GM12878 (cell line): Measurements from ENCODE around the gene ENDOD1. TPM values are rescaled to one million over a fixed set of nuclear protein-coding genes. Genes with fewer than 3 reads are reported as not detected.

Source experiments
- CHD4 ChIP-seq: fragments of 200-600 bp; sonication (generic); IDR thresholded peaks from 2 replicates; pipeline ENCODE4 v1.6.1; 2016; ENCODE audit warnings: mild to moderate bottlenecking
- HDAC2 ChIP-seq: fragments of 200-600 bp; sonication (generic); IDR thresholded peaks from 2 replicates; pipeline ENCODE4 v1.6.1; 2017
- HDGF ChIP-seq: fragments of 450-650 bp; IDR thresholded peaks from 2 replicates; pipeline ENCODE4 v1.6.1; 2016; ENCODE audit warnings: antibody characterized with exemption
- NR2C1 ChIP-seq: fragments of 450-650 bp; IDR thresholded peaks from 2 replicates; pipeline ENCODE4 v1.6.1; 2017; ENCODE audit warnings: antibody characterized with exemption, mild to moderate bottlenecking, moderate library complexity
- NR2C2 ChIP-seq: IDR thresholded peaks from 2 replicates; pipeline ENCODE4 v1.6.1; 2011; ENCODE audit warnings: borderline replicate concordance, low read depth; ENCODE audit not compliant: control insufficient read depth, insufficient read length
- SMAD1 ChIP-seq: fragments of 450-650 bp; IDR thresholded peaks from 2 replicates; pipeline ENCODE4 v1.6.1; 2018; ENCODE audit warnings: mild to moderate bottlenecking, low read depth; ENCODE audit not compliant: partially characterized antibody
- ZZZ3 ChIP-seq: IDR thresholded peaks from 2 replicates; pipeline ENCODE4 v1.6.1; 2011; ENCODE audit warnings: low read depth; ENCODE audit not compliant: control insufficient read depth, insufficient read length
- polyA plus RNA-seq, 11 experiments: library from polyadenylated mRNA; depleted of rRNA in 4 of 11; unstranded in 6 of 11; stranded (reverse) in 5 of 11; fragments of >200 nt; fragmentation: Nextera tagmentation in 4 of 11; fragmentation: Illumina TruSeq in 1 of 11; extraction: Ambion mirVana in 4 of 11; extraction: Trizol in 1 of 11; gene quantifications; 1 replicate in 1 of 11; 2 replicates in 10 of 11; pipeline versions ENCODE4 v1.2.1 to v1.2.3, GENCODE V29; 2011 to 2016; ENCODE audit warnings: inconsistent platforms in 2 of 11, missing spikeins in 2 of 11, low read depth in 1 of 11
- total RNA-seq, 4 experiments: library from RNA; depleted of rRNA in 3 of 4; stranded (reverse); fragments of >200 nt in 3 of 4; fragmentation: Illumina TruSeq in 1 of 4; extraction: Trizol in 1 of 4; gene quantifications; 2 replicates each; pipeline versions ENCODE4 v1.2.1 to v1.2.3, GENCODE V29; 2013 to 2021
- TF ChIP-seq, protein P1 (sequence below): IDR thresholded peaks from 2 replicates; pipeline ENCODE4 v1.6.1; 2011; ENCODE audit warnings: low read depth, mild to moderate bottlenecking, low read length, moderate library complexity, borderline replicate concordance; ENCODE audit errors: extremely low read depth
- TF ChIP-seq, protein P2 (sequence below): fragments of 450-650 bp; IDR thresholded peaks from 2 replicates; pipeline ENCODE4 v1.6.1; 2014; ENCODE audit warnings: mild to moderate bottlenecking
- TF ChIP-seq, protein P3 (sequence below): fragments of 450-650 bp; IDR thresholded peaks from 2 replicates; pipeline ENCODE4 v1.6.1; 2017; ENCODE audit warnings: borderline replicate concordance

ENDOD1 gene
- total and polyA plus RNA-seq, 10 of the 15 experiments (the other 5 are each of a cell fraction or from before 2014, with no cell fraction given): 6.0 to 30.0 (median 12.1) TPM

DNA sequence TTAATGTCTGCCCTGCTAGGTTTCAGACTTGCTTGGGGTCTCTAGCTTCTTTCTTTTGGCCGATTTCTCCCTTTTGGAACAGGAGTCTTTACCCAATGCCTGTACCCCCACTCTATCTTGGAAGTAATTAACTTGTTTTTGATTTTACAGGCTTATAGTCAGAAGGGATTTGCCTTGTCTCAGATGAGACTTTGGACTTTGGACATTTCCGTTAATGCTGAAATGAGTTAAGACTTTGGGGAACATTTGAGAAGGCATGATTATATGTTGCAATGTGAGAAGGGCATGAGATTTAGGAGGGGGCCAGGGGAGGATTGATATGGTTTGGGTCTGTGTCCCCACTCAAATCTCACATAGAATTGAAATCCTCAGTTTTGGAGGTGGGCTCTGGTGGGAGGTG is 35.3 kb upstream of the ENDOD1 start (continued):
- TF ChIP-seq, protein P1, sequence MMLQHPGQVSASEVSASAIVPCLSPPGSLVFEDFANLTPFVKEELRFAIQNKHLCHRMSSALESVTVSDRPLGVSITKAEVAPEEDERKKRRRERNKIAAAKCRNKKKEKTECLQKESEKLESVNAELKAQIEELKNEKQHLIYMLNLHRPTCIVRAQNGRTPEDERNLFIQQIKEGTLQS: no peak
- no peak for TF ChIP-seq NR2C1
- no peak for TF ChIP-seq CHD4
- TF ChIP-seq, protein P2, sequence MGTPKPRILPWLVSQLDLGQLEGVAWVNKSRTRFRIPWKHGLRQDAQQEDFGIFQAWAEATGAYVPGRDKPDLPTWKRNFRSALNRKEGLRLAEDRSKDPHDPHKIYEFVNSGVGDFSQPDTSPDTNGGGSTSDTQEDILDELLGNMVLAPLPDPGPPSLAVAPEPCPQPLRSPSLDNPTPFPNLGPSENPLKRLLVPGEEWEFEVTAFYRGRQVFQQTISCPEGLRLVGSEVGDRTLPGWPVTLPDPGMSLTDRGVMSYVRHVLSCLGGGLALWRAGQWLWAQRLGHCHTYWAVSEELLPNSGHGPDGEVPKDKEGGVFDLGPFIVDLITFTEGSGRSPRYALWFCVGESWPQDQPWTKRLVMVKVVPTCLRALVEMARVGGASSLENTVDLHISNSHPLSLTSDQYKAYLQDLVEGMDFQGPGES: no peak
- no peak for TF ChIP-seq HDGF
- TF ChIP-seq ZZZ3: no peak
- no peak for TF ChIP-seq SMAD1
- TF ChIP-seq, protein P3, sequence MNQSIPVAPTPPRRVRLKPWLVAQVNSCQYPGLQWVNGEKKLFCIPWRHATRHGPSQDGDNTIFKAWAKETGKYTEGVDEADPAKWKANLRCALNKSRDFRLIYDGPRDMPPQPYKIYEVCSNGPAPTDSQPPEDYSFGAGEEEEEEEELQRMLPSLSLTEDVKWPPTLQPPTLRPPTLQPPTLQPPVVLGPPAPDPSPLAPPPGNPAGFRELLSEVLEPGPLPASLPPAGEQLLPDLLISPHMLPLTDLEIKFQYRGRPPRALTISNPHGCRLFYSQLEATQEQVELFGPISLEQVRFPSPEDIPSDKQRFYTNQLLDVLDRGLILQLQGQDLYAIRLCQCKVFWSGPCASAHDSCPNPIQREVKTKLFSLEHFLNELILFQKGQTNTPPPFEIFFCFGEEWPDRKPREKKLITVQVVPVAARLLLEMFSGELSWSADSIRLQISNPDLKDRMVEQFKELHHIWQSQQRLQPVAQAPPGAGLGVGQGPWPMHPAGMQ: no peak
- no peak for TF ChIP-seq NR2C2
- TF ChIP-seq HDAC2: no peak
- TF ChIP-seq, all 136 proteins: peak for 0
